Esophagus muscularis mucosa (tissue), 4 donors: ENCODE results near the gene TMOD1. TPM values are rescaled to one million over a fixed set of nuclear protein-coding genes. Genes with fewer than 3 reads are reported as not detected.
"Not testable (repeated sequence)": the region's sequence is repeated elsewhere in the genome, so short reads cannot be mapped to it uniquely, and the experiment has no call there.

Experiments
- DNase-seq: peaks from one replicate; pipeline ENCODE4 v3.0.0-alpha.2; 2017; ENCODE audit errors: extremely low spot score
- H3K27ac ChIP-seq, 4 donors: fragments of 200-600 bp; sonication (generic); replicated peaks in 1 of 4; 1 replicate in 3 of 4; 2 replicates in 1 of 4; pipeline ENCODE4 v1.5.1; 2016 to 2019; ENCODE audit warnings: mild to moderate bottlenecking in 1 of 4
- H3K27me3 ChIP-seq, 4 donors: fragments of 200-600 bp; sonication (generic); one replicate each; pipeline versions ENCODE4 v1.5.1 to v1.6.0; 2016 to 2019
- H3K36me3 ChIP-seq, 4 donors: fragments of 200-600 bp; sonication (generic); one replicate each; pipeline ENCODE4 v1.5.1; 2016 to 2019
- H3K4me1 ChIP-seq, 4 donors: fragments of 200-600 bp; sonication (generic); one replicate each; pipeline ENCODE4 v1.5.1; 2016 to 2019
- H3K4me3 ChIP-seq, 4 donors: fragments of 200-600 bp; sonication (generic); 1 replicate in 2 of 4; 2 replicates in 2 of 4; pipeline ENCODE4 v1.5.1; 2016 to 2019; ENCODE audit warnings: mild to moderate bottlenecking in 4 of 4, moderate library complexity in 1 of 4
- H3K9me3 ChIP-seq, 4 donors: fragments of 200-600 bp; sonication (generic); 1 replicate in 3 of 4; 2 replicates in 1 of 4; pipeline ENCODE4 v1.5.1; 2016 to 2019
- EP300 ChIP-seq: sonication (generic); formaldehyde crosslinking; IDR thresholded peaks from one replicate; pipeline ENCODE4 v1.6.1; 2017; ENCODE audit warnings: antibody characterized with exemption
- POLR2A ChIP-seq: fragments of 450-650 bp; IDR thresholded peaks from one replicate; pipeline ENCODE4 v1.6.1; 2017; ENCODE audit warnings: antibody characterized with exemption, moderate library complexity, mild to moderate bottlenecking, low read depth
- POLR2AphosphoS5 ChIP-seq, 2 donors: sonication (generic); formaldehyde crosslinking; IDR thresholded peaks; one replicate each; pipeline ENCODE4 v1.6.1; 2017; ENCODE audit warnings: antibody characterized with exemption in 2 of 2
- WGBS: methylation state at CpG from one replicate; pipeline ENCODE4 v1.1.5; 2018; 5-methylcytosine and 5-hydroxymethylcytosine counted together
- intact Hi-C: fragments of 100-400 bp; cut with DNase I; formaldehyde crosslinking; loops from one replicate; pipeline ENCODE4 v1.15.1; 2023
- total RNA-seq, 4 donors: library from RNA; depleted of rRNA; stranded (reverse); fragments of >200 nt; gene quantifications; one replicate each; pipeline versions ENCODE4 v1.1.0 to v1.2.1, GENCODE V29; 2016
- TF ChIP-seq, protein P1 (sequence below), 3 experiments: fragments of 200-600 bp in 2 of 3; fragments of 450-650 bp in 1 of 3; sonication (generic) in 2 of 3; IDR thresholded peaks; one replicate each; pipeline ENCODE4 v1.5.1; 2017 to 2019; ENCODE audit warnings: antibody characterized with exemption in 3 of 3, mild to moderate bottlenecking in 2 of 3, moderate library complexity in 1 of 3

Gene TMOD1
- total RNA-seq, 4 donors from 2014 or later = 68.4 to 97.6 (median 71.6) TPM

DNA sequence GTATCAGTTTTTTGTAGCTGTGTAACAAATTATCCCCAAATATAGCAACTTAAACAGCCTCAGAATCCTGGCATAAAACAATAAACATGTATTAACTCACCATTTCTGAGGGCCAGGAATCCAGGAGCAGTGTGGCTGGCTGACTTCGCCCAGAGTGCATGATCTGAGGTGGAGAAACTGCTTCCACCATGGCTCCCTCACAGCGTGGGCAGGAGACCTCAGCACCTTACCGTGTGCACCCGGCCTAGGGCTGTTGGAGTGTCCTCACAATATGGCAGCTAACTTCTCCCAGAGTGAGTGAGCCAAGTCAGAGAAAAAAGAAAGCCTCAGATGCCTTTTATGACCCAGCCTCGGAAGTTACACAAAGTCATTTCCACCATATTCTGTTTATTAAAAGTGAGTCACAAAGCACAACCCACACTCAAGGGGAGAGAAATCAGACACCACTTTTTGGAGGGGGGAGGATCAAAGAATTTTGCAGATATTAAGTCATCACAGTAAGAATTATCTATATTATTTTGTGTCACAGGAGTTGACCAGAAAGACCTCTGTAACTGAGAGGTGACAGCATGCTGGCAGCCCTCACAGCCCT lies 72.1 kb downstream of the TMOD1 start:
- DNase-seq = no peak
- intact Hi-C loops = no loop called here
- Histone ChIP-seq H3K4me1 (peaks cover 15 to 42% (median 31%) of the 10 kb centered on the region in 4 donors), H3K27ac (peak overlapping the region in 3 of 4 donors; percentile 4 to 67 (median 60)), H3K9me3 (no peaks in the 10 kb centered on the region), H3K27me3 (no peaks in the 10 kb centered on the region), H3K36me3 (peaks cover 20 to 63% (median 44%) of the 10 kb centered on the region in 4 donors), H3K4me3 (no peak overlapping the region)
- 73% methylated on average over 5 of the region's 5 CpGs for WGBS
- TF ChIP-seq EP300 = no peak
- no peak for TF ChIP-seq POLR2A
- no peak for TF ChIP-seq POLR2AphosphoS5 (IDR thresholded peaks at IDR 0.05)
- TF ChIP-seq, protein P1, sequence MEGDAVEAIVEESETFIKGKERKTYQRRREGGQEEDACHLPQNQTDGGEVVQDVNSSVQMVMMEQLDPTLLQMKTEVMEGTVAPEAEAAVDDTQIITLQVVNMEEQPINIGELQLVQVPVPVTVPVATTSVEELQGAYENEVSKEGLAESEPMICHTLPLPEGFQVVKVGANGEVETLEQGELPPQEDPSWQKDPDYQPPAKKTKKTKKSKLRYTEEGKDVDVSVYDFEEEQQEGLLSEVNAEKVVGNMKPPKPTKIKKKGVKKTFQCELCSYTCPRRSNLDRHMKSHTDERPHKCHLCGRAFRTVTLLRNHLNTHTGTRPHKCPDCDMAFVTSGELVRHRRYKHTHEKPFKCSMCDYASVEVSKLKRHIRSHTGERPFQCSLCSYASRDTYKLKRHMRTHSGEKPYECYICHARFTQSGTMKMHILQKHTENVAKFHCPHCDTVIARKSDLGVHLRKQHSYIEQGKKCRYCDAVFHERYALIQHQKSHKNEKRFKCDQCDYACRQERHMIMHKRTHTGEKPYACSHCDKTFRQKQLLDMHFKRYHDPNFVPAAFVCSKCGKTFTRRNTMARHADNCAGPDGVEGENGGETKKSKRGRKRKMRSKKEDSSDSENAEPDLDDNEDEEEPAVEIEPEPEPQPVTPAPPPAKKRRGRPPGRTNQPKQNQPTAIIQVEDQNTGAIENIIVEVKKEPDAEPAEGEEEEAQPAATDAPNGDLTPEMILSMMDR (IDR thresholded peaks at IDR 0.05) = no peak

DNA sequence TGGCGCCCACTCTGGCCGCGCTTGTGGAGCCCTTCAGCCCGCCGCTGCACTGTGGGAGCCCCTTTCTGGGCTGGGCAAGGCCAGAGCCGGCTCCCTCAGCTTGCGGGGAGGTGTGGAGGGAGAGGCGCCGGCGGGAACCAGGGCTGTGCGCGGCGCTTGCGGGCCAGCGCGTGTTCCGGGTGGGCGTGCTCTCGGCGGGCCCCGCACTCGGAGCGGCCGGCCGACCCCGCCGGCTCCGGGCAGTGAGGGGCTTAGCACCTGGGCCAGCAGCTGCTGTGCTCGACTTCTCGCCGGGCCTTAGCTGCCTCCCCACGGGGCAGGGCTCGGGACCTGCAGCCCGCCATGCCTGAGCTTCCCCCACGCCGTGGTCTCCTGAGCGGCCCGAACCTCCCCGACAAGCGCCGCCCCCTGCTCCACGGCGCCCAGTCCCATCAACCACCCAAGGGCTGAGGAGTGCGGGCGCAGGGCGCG lies 72.7 kb downstream of the TMOD1 start:
- H3K4me3 ChIP-seq, H3K9me3 ChIP-seq, H3K27me3 ChIP-seq, DNase-seq, H3K27ac ChIP-seq, intact Hi-C loops: not testable (repeated sequence)
- 94% methylated on average over 5 of the region's 47 CpGs for WGBS
- Histone ChIP-seq H3K36me3 (peaks cover 15 to 57% (median 40%) of the 10 kb centered on the region in 4 donors), H3K4me1 (peaks cover 15 to 48% (median 36%) of the 10 kb centered on the region in 4 donors)

- DNase-seq, H3K27me3 ChIP-seq, H3K9me3 ChIP-seq, intact Hi-C loops: not testable (repeated sequence)
- WGBS = 88% methylated on average over 20 of the region's 21 CpGs
- Histone ChIP-seq H3K36me3 (peaks cover 5 to 48% (median 31%) of the 10 kb centered on the region in 4 donors), H3K4me1 (peaks cover 15 to 47% (median 38%) of the 10 kb centered on the region in 4 donors), H3K4me3 (peak overlapping the region in 3 of 4 donors; percentile 1 to 39 (median 28)), H3K27ac (peak overlapping the region in 1 of 4 donors; percentile 27)
- TF ChIP-seq POLR2AphosphoS5 (IDR thresholded peaks at IDR 0.05) = peak in 1 of 2 donors; percentile 57
Measured at GRCh38 chr9:97574921-97575672, 73.6 kb downstream of the TMOD1 start.

DNA sequence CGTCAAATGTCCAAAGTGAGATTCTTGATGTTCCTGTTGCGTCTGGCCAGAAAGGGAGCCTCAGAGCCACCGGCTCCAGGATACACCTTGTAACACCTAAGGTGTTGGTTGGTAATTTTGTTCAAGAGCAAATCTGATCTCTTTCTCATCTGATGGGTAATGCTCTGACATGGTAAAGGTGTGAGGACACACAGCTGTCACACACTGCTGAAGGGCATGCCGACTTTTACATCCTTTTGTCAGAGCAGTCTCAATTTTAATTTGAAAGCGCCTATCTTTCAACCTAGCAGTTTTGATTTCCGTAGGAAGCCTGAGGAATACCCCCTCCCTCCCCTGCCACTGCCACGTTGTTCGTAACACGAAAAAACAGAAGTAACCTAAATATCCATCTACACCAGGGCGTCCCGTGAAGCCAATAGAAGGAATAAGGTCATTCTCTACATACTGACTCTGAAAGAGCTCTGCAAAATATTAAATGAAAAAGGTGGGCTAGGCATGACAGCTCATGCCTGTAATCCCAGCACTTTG lies 74.3 kb downstream of the TMOD1 start:
- Histone ChIP-seq H3K4me3 (peak overlapping the region in 2 of 4 donors; percentile 1 to 39), H3K27ac (no peak overlapping the region), H3K4me1 (peaks cover 12 to 41% (median 31%) of the 10 kb centered on the region in 4 donors), H3K36me3 (peaks cover 0 to 41% (median 24%) of the 10 kb centered on the region in 4 donors), H3K27me3 (no peaks in the 10 kb centered on the region), H3K9me3 (no peaks in the 10 kb centered on the region)
- TF ChIP-seq, protein P1 (IDR thresholded peaks at IDR 0.05) = no peak
- no peak for TF ChIP-seq POLR2AphosphoS5 (IDR thresholded peaks at IDR 0.05)
- no peak for TF ChIP-seq POLR2A
- no peak for DNase-seq
- intact Hi-C loops = no loop called here
- 74% methylated on average over 11 of the region's 11 CpGs for WGBS

GRCh38 chr9:97577051-97577450 lies 75.6 kb downstream of the TMOD1 start:
- Histone ChIP-seq H3K4me1 (peaks cover 0 to 27% (median 18%) of the 10 kb centered on the region in 4 donors), H3K27ac (no peak overlapping the region), H3K36me3 (peaks cover 0 to 38% (median 22%) of the 10 kb centered on the region in 4 donors), H3K27me3 (no peaks in the 10 kb centered on the region), H3K9me3 (no peaks in the 10 kb centered on the region), H3K4me3 (no peak overlapping the region)
- intact Hi-C loops = no loop called here
- WGBS = 74% methylated on average over 5 of the region's 5 CpGs
- no peak for DNase-seq
- TF ChIP-seq, protein P1 (IDR thresholded peaks at IDR 0.05) = no peak
- TF ChIP-seq POLR2AphosphoS5 (IDR thresholded peaks at IDR 0.05) = peak in 1 of 2 donors; percentile 29
